Fibroblast of lung (primary cell): ENCODE data around the gene DDHD1. TPM values are rescaled to one million over a fixed set of nuclear protein-coding genes. Genes with fewer than 3 reads are reported as not detected.
"Not testable (repeated sequence)": the region's sequence is repeated elsewhere in the genome, so short reads cannot be mapped to it uniquely, and the experiment has no call there.

ENCODE experiments used
- DNase-seq, 2 donors: peaks; one replicate each; pipeline versions ENCODE4 v3.0.0 to v3.0.0-alpha.2; 2010; ENCODE audit warnings: low read depth in 2 of 2
- H2AFZ ChIP-seq: 2 replicates; pipeline ENCODE4 v1.5.1; 2012; ENCODE audit warnings: low read length, control low read depth, inconsistent platforms
- H3K27ac ChIP-seq: 2 replicates; pipeline ENCODE4 v1.5.1; 2011; ENCODE audit warnings: low read length, control low read depth; ENCODE audit not compliant: insufficient read depth
- H3K27me3 ChIP-seq: 2 replicates; pipeline ENCODE4 v1.5.1; 2011; ENCODE audit warnings: mild to moderate bottlenecking, low read length; ENCODE audit not compliant: control insufficient read depth, insufficient read depth
- H3K36me3 ChIP-seq: 2 replicates; pipeline ENCODE4 v1.5.1; 2011; ENCODE audit warnings: low read length; ENCODE audit not compliant: control insufficient read depth, insufficient read depth
- H3K4me1 ChIP-seq: 2 replicates; pipeline ENCODE4 v1.5.1; 2011; ENCODE audit warnings: low read length; ENCODE audit not compliant: control insufficient read depth, insufficient read depth; ENCODE audit errors: extremely low read depth
- H3K4me2 ChIP-seq: 2 replicates; pipeline ENCODE4 v1.5.1; 2011; ENCODE audit warnings: low read length, control low read depth; ENCODE audit not compliant: insufficient read depth; ENCODE audit errors: extremely low read depth
- H3K4me3 ChIP-seq, 4 experiments: fragments of 200-600 bp in 1 of 4; sonication (generic) in 1 of 4; replicated peaks in 1 of 4; 2 replicates each; pipeline ENCODE4 v1.5.1; 2011 to 2016; ENCODE audit warnings: low read length in 4 of 4, low read depth in 3 of 4, mild to moderate bottlenecking in 3 of 4, control low read depth in 2 of 4, inconsistent platforms in 1 of 4, mixed read lengths in 1 of 4; ENCODE audit not compliant: insufficient read depth in 1 of 4; ENCODE audit errors: control extremely low read depth in 1 of 4
- H3K79me2 ChIP-seq: 2 replicates; pipeline ENCODE4 v1.5.1; 2012; ENCODE audit warnings: mild to moderate bottlenecking, low read length, inconsistent platforms; ENCODE audit not compliant: control insufficient read depth, insufficient read depth
- H3K9ac ChIP-seq: 2 replicates; pipeline ENCODE4 v1.5.1; 2011; ENCODE audit warnings: mild to moderate bottlenecking, low read length, control low read depth; ENCODE audit not compliant: insufficient read depth
- H3K9me3 ChIP-seq: 2 replicates; pipeline ENCODE4 v1.5.1; 2012; ENCODE audit warnings: low read depth, low read length; ENCODE audit not compliant: control insufficient read depth, insufficient read depth
- H4K20me1 ChIP-seq: 2 replicates; pipeline ENCODE4 v1.5.1; 2011; ENCODE audit warnings: low read length; ENCODE audit not compliant: control insufficient read depth, insufficient read depth; ENCODE audit errors: extremely low read depth
- CTCF ChIP-seq, 2 donors: IDR thresholded peaks in 1 of 2; conservative IDR thresholded peaks in 1 of 2; 1 replicate in 1 of 2; 2 replicates in 1 of 2; pipeline ENCODE4 v1.5.1; 2011 to 2012; ENCODE audit warnings: low read length in 2 of 2, control low read depth in 1 of 2, inconsistent platforms in 1 of 2, low read depth in 1 of 2, mild to moderate bottlenecking in 1 of 2
- EZH2 ChIP-seq: IDR thresholded peaks from 2 replicates; pipeline ENCODE4 v1.5.1; 2012; ENCODE audit warnings: low read length, control low read depth, mild to moderate bottlenecking; ENCODE audit errors: missing control alignments
- polyA plus RNA-seq, 2 donors: library from polyadenylated mRNA; depleted of rRNA in 1 of 2; stranded (reverse) in 1 of 2; unstranded in 1 of 2; fragments of >200 nt; gene quantifications; 2 replicates each; pipeline ENCODE4 v1.2.1, GENCODE V29; 2011 to 2012; ENCODE audit warnings: missing spikeins in 1 of 2
- total RNA-seq: library from RNA; depleted of rRNA; stranded (reverse); fragments of >200 nt; gene quantifications from 2 replicates; pipeline ENCODE4 v1.2.1, GENCODE V29; 2014

Gene DDHD1
- total and polyA plus RNA-seq, 2 donors (not counting 1 experiment from before 2014, with no cell fraction given), result 13.6 to 30.6 TPM

GRCh38 chr14:53186532-53186931 is 33.4 kb upstream of the DDHD1 start:
- TF ChIP-seq CTCF (conservative IDR thresholded peaks at IDR 0.05 in 1 of 2, IDR thresholded peaks at IDR 0.05 in 1 of 2; ENCODE audit: low read depth in 1 of 2, low read length in 2 of 2), result no peak
- no peak overlapping the region for H3K27ac ChIP-seq
- H2AFZ ChIP-seq, result no peak overlapping the region
- H3K27me3 ChIP-seq, result no peaks in the 10 kb centered on the region
- H4K20me1 ChIP-seq, result no peaks in the 10 kb centered on the region
- DNase-seq, result no peak
- no peaks in the 10 kb centered on the region for H3K4me1 ChIP-seq
- no peak overlapping the region for H3K4me3 ChIP-seq
- H3K36me3 ChIP-seq, result no peaks in the 10 kb centered on the region
- H3K9ac ChIP-seq, result no peak overlapping the region
- no peaks in the 10 kb centered on the region for H3K9me3 ChIP-seq
- H3K79me2 ChIP-seq, result no peaks in the 10 kb centered on the region
- no peak overlapping the region for H3K4me2 ChIP-seq

- H3K4me3 ChIP-seq, result no peak overlapping the region
- no peak for TF ChIP-seq CTCF (conservative IDR thresholded peaks at IDR 0.05 in 1 of 2, IDR thresholded peaks at IDR 0.05 in 1 of 2; ENCODE audit: low read depth in 1 of 2, low read length in 2 of 2)
- no peak for TF ChIP-seq EZH2
- no peak overlapping the region for H3K27ac ChIP-seq
- no peak overlapping the region for H3K4me2 ChIP-seq
- no peaks in the 10 kb centered on the region for H3K27me3 ChIP-seq
- no peaks in the 10 kb centered on the region for H3K4me1 ChIP-seq
- no peaks in the 10 kb centered on the region for H3K79me2 ChIP-seq
- no peak overlapping the region for H3K9ac ChIP-seq
- H3K36me3 ChIP-seq, result no peaks in the 10 kb centered on the region
- H3K9me3 ChIP-seq, result no peaks in the 10 kb centered on the region
- no peaks in the 10 kb centered on the region for H4K20me1 ChIP-seq
- no peak overlapping the region for H2AFZ ChIP-seq
- peak in 1 of 2 donors; percentile 43 for DNase-seq
Measured at GRCh38 chr14:53183611-53184010, 30.5 kb upstream of the DDHD1 start.

GRCh38 chr14:53183056-53183455 is 29.9 kb upstream of the DDHD1 start:
- H2AFZ ChIP-seq, result no peak overlapping the region
- no peak for DNase-seq
- H3K4me2 ChIP-seq, result no peak overlapping the region
- H3K4me1 ChIP-seq, result no peaks in the 10 kb centered on the region
- no peaks in the 10 kb centered on the region for H3K27me3 ChIP-seq
- H3K27ac ChIP-seq, result no peak overlapping the region
- no peak overlapping the region for H3K9ac ChIP-seq
- H3K36me3 ChIP-seq, result no peaks in the 10 kb centered on the region
- no peaks in the 10 kb centered on the region for H4K20me1 ChIP-seq
- no peaks in the 10 kb centered on the region for H3K9me3 ChIP-seq
- no peaks in the 10 kb centered on the region for H3K79me2 ChIP-seq
- H3K4me3 ChIP-seq, result no peak overlapping the region
- TF ChIP-seq EZH2 (no peak), CTCF (conservative IDR thresholded peaks at IDR 0.05 in 1 of 2, IDR thresholded peaks at IDR 0.05 in 1 of 2; ENCODE audit: low read depth in 1 of 2, low read length in 2 of 2) (no peak)

- not testable (repeated sequence) for H3K27me3 ChIP-seq, H3K4me3 ChIP-seq, H3K4me1 ChIP-seq, H3K9ac ChIP-seq, H3K4me2 ChIP-seq, DNase-seq, H3K36me3 ChIP-seq, H4K20me1 ChIP-seq, H3K79me2 ChIP-seq, H3K27ac ChIP-seq, H2AFZ ChIP-seq, H3K9me3 ChIP-seq
Measured at GRCh38 chr14:53181463-53182081, 28.4 kb upstream of the DDHD1 start.
